GM18951 (cell line): ENCODE measurements around the gene SERPINB3.
"Not testable (repeated sequence)": the region's sequence is repeated elsewhere in the genome, so short reads cannot be mapped to it uniquely, and the experiment has no call there.

Source experiments
- POLR2A ChIP-seq: IDR thresholded peaks from 4 replicates; pipeline ENCODE4 v1.6.1; 2011; ENCODE audit warnings: mild to moderate bottlenecking; ENCODE audit not compliant: insufficient read length, insufficient read depth; ENCODE audit errors: extremely low read depth
- in situ Hi-C: fragments of 300-500 bp; cut with MboI; formaldehyde crosslinking; loops from one replicate; pipeline ENCODE4 v1.12.0; 2022; ENCODE audit warnings: low sequenced_read_pairs, mixed read lengths, inconsistent platforms; ENCODE audit not compliant: unreplicated experiment

Gene SERPINB3

GRCh38 chr18:63679820-63680606 is 18.3 kb upstream of the SERPINB3 start:
- no peak for TF ChIP-seq POLR2A
- in situ Hi-C loops: no loop called here

- TF ChIP-seq POLR2A: no peak
- in situ Hi-C loops: no loop called here
Measured at GRCh38 chr18:63677500-63678225, 16.0 kb upstream of the SERPINB3 start.

- in situ Hi-C loops: no loop called here
- no peak for TF ChIP-seq POLR2A
Measured at GRCh38 chr18:63676526-63677323, 15.0 kb upstream of the SERPINB3 start.

- TF ChIP-seq POLR2A: no peak
- in situ Hi-C loops: no loop called here
Measured at GRCh38 chr18:63664571-63664970, 2.9 kb upstream of the SERPINB3 start.

GRCh38 chr18:63658920-63659319 is 2.8 kb downstream of the SERPINB3 start:
- in situ Hi-C loops: not testable (repeated sequence)

- in situ Hi-C loops: not testable (repeated sequence)
Measured at GRCh38 chr18:63650271-63650670, 11.4 kb downstream of the SERPINB3 start.

GRCh38 chr18:63648241-63648640 is 13.5 kb downstream of the SERPINB3 start:
- in situ Hi-C loops: no loop called here
- TF ChIP-seq POLR2A: no peak

- in situ Hi-C loops: no loop called here
- TF ChIP-seq POLR2A: no peak
Measured at GRCh38 chr18:63646936-63647335, 14.8 kb downstream of the SERPINB3 start.

GRCh38 chr18:63644694-63645093 is 17.0 kb downstream of the SERPINB3 start:
- in situ Hi-C loops: not testable (repeated sequence)

- in situ Hi-C loops: not testable (repeated sequence)
Measured at GRCh38 chr18:63644142-63644541, 17.6 kb downstream of the SERPINB3 start, which contains the start of gene SERPINB4. Gene SERPINB4 (minus strand): TSS chr18:63644256. CDS start chr18:63643577, 679 bp downstream.

- in situ Hi-C loops: not testable (repeated sequence)
Measured at GRCh38 chr18:63642668-63643356, 18.9 kb downstream of the SERPINB3 start.

GRCh38 chr18:63641157-63641680 is 20.5 kb downstream of the SERPINB3 start:
- in situ Hi-C loops: not testable (repeated sequence)

GRCh38 chr18:63637703-63638102 is 24.0 kb downstream of the SERPINB3 start:
- no peak for TF ChIP-seq POLR2A
- in situ Hi-C loops: no loop called here
